KG1 (cell line): ENCODE data around the gene NDUFV1.
A peak's percentile ranks its signal among the peaks of the same experiment; 100 is the strongest.

Source experiments
- DNase-seq: peaks from one replicate; lab custom pipeline; 2025; lab: John Stamatoyannopoulos, UW

NDUFV1 gene

DNA sequence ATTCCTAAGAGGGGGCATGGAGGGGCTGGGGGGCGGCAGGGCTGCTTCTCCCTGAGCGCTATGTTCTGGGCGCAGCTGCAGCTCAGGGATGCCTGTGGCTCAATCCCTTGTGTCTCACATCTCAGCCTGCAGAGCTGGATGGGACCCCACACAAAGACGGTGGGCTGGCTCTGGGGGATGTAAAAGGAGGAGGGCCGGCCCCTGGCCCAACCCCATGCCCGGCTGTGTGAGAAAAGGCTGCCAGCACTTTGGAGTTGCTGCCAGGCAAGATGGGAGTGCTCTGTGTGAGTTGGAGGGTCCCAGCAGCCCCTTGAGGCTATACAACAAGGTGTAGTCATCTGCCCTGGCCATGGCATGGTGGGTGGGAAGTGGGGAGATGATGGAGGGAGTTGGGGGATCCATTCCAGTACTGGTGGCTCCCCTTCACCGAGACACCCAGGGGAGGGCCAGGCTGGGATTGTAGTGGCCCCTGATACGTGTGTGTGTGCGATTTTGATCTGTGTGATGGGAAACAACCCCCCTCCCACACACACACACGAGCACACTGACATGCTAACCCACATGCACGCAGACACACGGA lies 34.1 kb downstream of the NDUFV1 start:
- DNase-seq = no peak

DNA sequence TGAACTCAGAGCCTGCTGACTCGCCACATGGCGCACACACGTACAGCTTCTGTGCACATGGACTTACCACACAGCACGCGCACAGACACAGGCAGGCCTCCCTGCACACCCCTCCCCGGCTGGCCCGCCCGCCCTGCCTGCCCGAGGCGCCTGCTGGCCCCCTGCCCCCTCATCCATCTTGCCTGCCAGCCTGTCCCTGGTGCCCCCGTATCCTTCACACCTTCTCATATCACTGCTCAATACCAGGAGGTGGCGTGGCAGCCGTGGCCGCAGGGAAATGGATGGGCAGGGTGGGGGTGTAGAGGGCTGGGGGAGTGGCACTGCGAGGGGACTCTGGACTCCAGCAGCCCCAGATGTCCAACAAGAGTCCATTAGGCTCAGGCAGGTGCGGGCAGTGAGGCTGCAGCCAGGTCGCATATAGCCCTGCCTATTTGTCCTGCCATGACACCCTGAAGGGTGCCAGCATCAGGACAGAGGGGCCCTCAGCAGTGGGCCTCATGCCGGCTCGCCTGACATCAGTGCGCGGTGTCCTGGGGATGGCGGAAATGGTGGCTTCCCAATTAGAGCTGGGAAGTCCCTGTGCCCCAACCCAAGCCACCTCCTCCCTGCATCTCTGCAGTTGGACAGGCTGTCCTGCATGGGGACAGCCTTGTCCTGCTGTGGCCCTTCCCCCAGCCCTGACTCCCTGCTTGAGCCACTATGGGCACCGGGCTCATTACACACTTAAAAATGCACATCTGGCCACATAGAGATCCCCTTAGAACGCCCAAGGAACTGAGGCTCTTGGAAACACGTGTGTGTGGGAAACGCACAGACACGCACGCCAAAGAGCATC lies 34.8 kb downstream of the NDUFV1 start:
- DNase-seq = no peak

GRCh38 chr11:67642173-67643120 lies 35.7 kb downstream of the NDUFV1 start:
- DNase-seq = no peak

DNA sequence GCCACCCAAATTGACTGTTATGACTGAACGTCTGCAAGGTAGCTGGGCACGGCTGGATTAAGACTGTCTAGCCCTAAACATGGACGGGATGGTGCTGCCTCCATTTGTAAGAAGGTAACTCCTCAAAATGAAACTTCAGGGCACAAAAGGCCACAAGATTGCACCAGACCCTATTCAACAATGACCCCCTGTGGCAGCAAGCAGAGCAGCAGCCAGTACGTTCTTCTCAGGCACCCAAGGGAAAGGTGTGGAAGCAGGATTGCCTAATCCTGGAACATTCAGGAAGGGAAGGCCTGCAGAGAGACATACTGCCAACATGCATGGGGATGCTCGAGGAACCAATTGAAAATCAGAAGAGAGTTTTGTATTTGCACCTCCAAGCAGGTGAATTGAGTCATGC lies 37.3 kb downstream of the NDUFV1 start:
- no peak for DNase-seq

- DNase-seq = no peak
These were observed 38.0 kb downstream of the NDUFV1 start for GRCh38 chr11:67644472-67645418.

- no peak for DNase-seq
These were observed 39.1 kb downstream of the NDUFV1 start for GRCh38 chr11:67645521-67646461.

DNA sequence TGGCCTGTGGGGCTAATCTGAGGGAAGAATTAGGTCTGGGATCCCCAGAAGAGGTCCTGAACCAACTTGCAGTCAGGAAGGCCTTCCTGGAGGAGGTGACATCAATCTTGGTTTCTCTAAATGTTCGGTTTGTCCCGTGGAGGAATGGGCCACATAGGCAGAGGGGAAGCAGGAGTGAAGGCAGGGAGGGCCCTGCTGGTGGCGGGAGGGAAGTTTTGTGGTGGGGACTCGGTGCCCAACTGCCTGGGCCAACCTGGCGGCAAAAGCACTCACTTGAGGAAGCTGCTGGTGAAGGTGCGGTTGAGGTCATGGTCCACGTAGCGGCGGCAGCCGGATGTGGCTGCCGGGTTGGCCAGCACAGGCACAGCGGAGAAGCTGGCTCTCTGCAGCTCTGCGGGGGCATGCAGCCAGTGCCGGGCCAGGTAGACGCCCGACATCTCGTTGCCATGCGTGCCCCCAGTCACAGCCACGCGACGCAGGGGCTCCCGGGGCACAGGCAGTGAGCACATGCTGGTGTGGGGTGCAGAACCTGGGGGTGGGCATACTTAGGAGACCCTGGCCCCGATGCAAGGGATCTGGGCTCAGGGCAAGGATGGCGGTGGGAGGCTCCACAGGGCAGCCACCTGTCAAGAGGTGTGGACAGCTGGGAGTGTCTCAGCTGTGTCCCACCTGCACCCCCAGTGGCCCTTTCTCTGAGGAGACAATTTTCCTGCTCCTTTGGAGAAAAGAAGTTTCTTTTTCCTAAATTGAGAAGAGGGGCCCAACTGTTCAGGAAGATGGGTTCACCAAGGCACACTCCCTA lies 40.0 kb downstream of the NDUFV1 start:
- peak; percentile 65 for DNase-seq

- DNase-seq = no peak
These were observed 40.7 kb downstream of the NDUFV1 start for GRCh38 chr11:67647471-67647870.

- no peak for DNase-seq
These were observed 41.5 kb downstream of the NDUFV1 start for GRCh38 chr11:67648140-67648795.

GRCh38 chr11:67648796-67649613 lies 42.3 kb downstream of the NDUFV1 start:
- DNase-seq = peak; percentile 83

DNA sequence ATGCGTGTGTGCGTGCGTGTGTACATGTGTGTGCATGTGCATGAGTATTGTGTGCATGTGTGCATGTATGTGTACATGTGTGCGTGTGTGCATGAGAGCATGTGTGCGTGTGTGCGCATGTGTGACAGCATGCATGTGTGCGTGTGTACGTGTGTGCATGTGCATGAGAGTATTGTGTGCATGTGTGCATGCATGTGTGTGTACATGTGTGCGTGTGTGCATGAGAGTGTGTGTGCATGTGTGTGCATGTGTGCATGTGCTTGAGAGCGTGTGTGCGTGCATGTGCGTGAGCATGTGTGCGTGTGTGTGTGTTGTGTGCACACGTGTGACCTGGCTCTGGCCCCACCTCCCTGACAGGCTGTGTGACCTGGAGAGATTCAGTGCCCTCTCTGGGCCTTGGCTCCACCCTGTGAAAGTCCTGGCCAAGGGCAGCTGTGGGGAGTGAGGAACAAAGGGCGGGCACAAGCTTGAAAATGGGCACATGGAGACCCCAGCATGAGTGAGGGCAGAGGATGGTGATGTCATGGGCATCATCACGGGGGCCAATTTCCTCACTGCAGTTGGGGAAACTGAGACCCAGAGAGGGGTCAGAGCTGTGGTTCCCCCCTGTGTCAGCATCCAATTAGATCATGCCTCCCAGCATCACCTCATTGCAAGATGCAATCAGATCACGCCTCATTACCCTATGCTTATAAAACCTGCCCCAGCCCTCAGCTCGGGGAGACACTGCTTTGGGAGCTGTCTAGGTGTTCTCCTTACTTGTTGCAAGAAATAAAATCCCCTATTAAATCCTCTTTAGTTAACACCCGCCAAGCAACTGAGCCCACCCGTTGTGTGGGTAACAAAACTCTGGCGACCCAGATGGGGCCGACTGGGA lies 43.1 kb downstream of the NDUFV1 start:
- no peak for DNase-seq

DNA sequence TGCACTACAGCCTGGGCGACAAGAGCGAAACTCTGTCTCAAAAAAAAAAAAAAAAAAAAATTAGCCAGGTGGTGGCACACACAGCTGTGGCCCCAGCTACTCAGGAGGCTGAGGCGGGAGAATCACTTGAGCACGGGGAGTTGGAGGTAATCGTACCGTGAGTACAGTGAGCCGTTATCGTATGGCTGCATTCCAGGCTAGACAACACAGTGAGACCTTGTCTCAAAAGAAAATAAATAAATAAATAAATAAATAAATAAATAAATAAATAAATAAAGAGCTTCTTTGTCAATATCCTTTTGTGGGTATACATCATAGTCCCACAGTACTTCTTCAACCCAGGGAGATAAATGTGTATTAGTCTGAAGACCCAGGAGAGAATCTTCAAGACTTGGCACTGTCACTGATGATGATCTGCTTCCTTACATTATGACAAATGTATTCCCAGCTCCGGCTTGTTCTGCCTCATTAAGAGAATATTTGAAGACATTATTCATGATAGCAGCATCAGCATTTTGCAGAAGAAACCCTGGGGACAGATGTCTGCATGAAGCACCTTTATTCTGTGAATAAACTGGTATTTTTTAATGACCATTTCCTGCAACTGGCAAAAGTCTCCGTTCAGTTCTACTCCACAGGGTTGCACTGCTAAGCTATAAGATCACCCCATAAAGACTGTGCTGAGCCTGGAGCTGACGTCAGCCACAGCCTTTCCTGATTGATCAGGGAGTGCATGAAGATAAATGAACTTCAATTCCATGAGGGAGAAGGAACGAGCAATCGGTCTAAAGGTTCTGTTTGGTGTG lies 45.4 kb downstream of the NDUFV1 start:
- no peak for DNase-seq

DNA sequence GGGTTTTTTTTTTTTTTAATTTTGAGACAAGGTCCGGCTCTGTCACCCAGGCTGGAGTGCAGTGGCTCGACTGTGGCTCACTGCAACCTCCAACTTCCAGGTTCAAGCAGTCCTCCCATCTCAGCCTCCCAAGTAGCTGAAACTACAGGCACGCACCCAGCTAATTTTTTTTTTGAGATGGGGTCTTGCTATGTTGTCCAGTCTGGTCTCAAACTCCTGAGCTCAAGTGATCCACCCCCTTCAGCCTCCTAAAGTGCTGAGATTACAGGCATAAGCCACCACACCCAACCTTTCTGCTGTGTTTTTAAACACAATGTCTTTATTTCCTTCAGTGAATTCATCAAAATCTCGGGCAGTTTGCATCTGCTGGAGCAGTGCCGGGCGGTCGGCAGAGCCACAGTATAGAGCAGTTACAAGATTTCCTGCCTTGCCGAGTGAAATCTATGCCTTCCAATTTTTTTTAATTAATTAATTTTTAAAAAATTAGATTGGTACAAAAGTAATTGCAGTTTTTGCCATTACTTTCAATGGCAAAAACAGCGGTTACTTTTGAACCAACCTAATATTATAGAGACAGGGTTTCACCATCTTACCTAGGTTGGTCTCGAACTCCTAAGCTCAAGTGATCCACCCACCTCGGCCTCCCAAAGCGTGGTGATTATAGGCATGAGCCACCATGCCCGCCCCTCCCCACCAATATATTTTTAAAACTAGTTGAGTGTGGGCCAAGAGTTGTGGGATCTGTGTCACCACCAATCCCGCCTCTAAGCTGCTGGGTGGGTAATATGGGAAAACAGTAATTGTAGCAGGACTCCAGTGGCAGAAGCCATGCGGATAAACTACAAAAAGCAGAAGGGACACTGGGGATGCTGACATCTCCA lies 46.5 kb downstream of the NDUFV1 start:
- no peak for DNase-seq

- DNase-seq = no peak
These were observed 47.5 kb downstream of the NDUFV1 start for GRCh38 chr11:67654225-67654624.

- DNase-seq = no peak
These were observed 49.7 kb downstream of the NDUFV1 start for GRCh38 chr11:67656278-67656922.
